ENCODE data around the gene TMEM74B. TPM values are rescaled to one million over a fixed set of nuclear protein-coding genes. Genes with fewer than 3 reads are reported as not detected.
A peak's percentile ranks its signal among the peaks of the same experiment; 100 is the strongest.
"Not testable (repeated sequence)": the region's sequence is repeated elsewhere in the genome, so short reads cannot be mapped to it uniquely, and the experiment has no call there.

TMEM74B gene
- total RNA-seq, 1 donor from 2014 or later = 2.7 TPM

- Mint-ChIP-seq H3K4me1 (peaks cover 4% of the 10 kb centered on the region), H3K4me3 (peak overlapping the region; percentile 83), H3K27me3 (ENCODE audit: low read depth) (peaks cover 76% of the 10 kb centered on the region), H3K27ac (ENCODE audit: unreplicated experiment) (no peak overlapping the region), H3K36me3 (ENCODE audit: low read depth) (no peaks in the 10 kb centered on the region), H3K9me3 (no peaks in the 10 kb centered on the region)
- no peak for TF ChIP-seq CTCF (conservative IDR thresholded peaks at IDR 0.05)
- DNase-seq (ENCODE audit: low read depth, low spot score) = no peak
These were observed 40.5 kb upstream of the TMEM74B start for GRCh38 chr20:1225263-1225782.

GRCh38 chr20:1224205-1224890 is 39.6 kb upstream of the TMEM74B start:
- Mint-ChIP-seq H3K36me3 (ENCODE audit: low read depth) (no peaks in the 10 kb centered on the region), H3K4me3 (peak overlapping the region; percentile 72), H3K9me3 (no peaks in the 10 kb centered on the region), H3K27ac (ENCODE audit: unreplicated experiment) (no peak overlapping the region), H3K4me1 (peaks cover 4% of the 10 kb centered on the region), H3K27me3 (ENCODE audit: low read depth) (peaks cover 78% of the 10 kb centered on the region)
- DNase-seq (ENCODE audit: low read depth, low spot score) = no peak
- TF ChIP-seq CTCF (conservative IDR thresholded peaks at IDR 0.05) = no peak

- not testable (repeated sequence) for H3K4me3 Mint-ChIP-seq; H3K4me1 Mint-ChIP-seq; H3K27ac Mint-ChIP-seq (ENCODE audit: unreplicated experiment); DNase-seq (ENCODE audit: low read depth, low spot score); H3K36me3 Mint-ChIP-seq (ENCODE audit: low read depth); H3K9me3 Mint-ChIP-seq
- H3K27me3 Mint-ChIP-seq (ENCODE audit: low read depth) = peaks cover 77% of the 10 kb centered on the region
These were observed 38.0 kb upstream of the TMEM74B start for GRCh38 chr20:1222750-1223149.

GRCh38 chr20:1216527-1217427 is 32.0 kb upstream of the TMEM74B start:
- peaks cover 74% of the 10 kb centered on the region for H3K27me3 Mint-ChIP-seq (ENCODE audit: low read depth)
- peak; percentile 25 for TF ChIP-seq CTCF (conservative IDR thresholded peaks at IDR 0.05)
- H3K9me3 Mint-ChIP-seq; H3K36me3 Mint-ChIP-seq (ENCODE audit: low read depth); H3K4me1 Mint-ChIP-seq; H3K27ac Mint-ChIP-seq (ENCODE audit: unreplicated experiment); DNase-seq (ENCODE audit: low read depth, low spot score); H3K4me3 Mint-ChIP-seq: not testable (repeated sequence)

DNA sequence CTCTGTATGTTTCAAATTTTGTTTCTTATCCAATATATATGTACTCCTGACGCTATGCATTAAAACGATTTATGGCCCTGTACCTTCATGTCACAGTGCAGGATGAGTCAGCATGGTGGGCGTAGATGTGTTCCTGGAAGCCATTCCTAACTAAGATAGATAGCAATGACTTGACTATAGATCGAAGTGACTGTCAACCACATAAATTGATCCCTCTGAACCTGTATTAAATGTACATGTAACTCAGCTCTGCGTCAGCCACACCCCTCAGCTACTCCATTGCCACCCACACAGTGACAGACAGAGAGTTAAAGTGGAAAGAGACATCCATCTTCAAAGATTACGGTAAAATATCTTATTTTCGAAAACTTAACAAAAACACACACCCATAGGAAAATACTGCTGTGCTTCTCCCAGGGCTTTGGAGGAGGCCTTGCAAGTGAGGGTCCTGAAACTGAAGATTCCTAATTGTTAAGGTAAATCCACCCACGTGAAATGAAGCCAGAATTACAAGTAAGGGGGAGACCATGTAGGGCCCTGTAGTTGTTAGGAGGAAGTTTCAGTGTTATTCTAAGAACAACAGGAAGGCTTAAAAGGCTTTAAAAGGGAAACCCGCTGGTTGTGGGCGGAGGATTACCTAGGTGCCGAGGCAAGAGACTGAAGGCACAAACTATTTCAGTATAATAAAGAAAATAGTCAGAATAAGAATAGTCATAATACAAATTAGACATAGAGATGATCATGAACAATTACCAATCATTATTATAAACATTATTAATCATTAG is 30.8 kb upstream of the TMEM74B start:
- no peaks in the 10 kb centered on the region for H3K4me1 Mint-ChIP-seq

More for the DNA sequence above, 30.8 kb upstream of the TMEM74B start:
- no peak overlapping the region for H3K27ac Mint-ChIP-seq (ENCODE audit: unreplicated experiment)
- TF ChIP-seq CTCF (conservative IDR thresholded peaks at IDR 0.05) = no peak
- peaks cover 71% of the 10 kb centered on the region for H3K27me3 Mint-ChIP-seq (ENCODE audit: low read depth)
- DNase-seq (ENCODE audit: low read depth, low spot score) = no peak
- no peak overlapping the region for H3K4me3 Mint-ChIP-seq
- no peaks in the 10 kb centered on the region for H3K9me3 Mint-ChIP-seq
- H3K36me3 Mint-ChIP-seq (ENCODE audit: low read depth) = no peaks in the 10 kb centered on the region

Measured in neural crest cell (in vitro differentiated cells).